GM18499 (cell line): ENCODE results near the gene GLI1.
"Not testable (repeated sequence)": the region's sequence is repeated elsewhere in the genome, so short reads cannot be mapped to it uniquely, and the experiment has no call there.

Experiments used
- ATAC-seq: cut with Tn5 transposase; IDR thresholded peaks from one replicate; pipeline ENCODE4 v1.9.1; 2021; ENCODE audit warnings: moderate number of reproducible peaks; ENCODE audit not compliant: insufficient read depth, unreplicated experiment

The GLI1 gene

DNA sequence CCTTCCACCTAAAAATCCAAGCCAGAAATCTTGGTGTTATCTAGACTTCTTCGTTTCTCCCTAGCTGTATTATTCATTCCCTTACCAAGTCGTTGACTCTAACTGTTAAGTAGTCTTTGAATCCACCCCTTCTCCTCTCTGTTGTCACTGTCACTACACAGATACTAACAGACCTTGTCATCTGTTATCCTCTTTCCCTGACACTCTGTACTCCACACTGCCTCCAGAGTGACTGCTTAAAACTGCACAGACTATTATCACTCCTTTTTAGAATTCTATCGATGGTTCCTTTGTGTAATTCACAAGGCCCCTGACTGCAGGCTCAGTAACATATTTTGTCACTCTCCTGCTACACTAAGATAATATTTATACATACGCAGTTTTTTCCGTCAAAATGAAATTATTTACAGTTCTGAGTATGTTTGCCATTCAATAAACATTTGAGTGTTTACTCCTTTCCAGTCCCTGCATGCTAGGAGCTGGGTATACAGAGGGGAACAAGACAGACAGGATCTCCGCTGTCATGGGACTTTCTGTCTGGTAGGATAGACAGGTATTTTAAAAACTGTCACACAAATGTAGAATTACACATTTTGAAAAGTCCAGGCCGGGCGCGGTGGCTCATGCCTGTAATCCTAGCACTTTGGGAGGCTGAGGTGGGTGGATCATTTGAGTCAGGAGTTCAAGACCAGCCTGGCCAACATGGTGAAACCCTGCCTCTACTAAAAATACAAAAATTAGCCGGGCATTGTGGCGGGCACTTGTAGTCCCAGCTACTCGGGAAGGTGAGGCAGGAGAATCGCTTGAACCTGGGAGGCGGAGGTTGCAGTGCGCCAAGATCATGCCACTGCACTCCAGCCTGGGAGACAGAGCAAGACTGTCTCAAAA, 32.1 kb downstream of the GLI1 start:
- no peak for ATAC-seq

DNA sequence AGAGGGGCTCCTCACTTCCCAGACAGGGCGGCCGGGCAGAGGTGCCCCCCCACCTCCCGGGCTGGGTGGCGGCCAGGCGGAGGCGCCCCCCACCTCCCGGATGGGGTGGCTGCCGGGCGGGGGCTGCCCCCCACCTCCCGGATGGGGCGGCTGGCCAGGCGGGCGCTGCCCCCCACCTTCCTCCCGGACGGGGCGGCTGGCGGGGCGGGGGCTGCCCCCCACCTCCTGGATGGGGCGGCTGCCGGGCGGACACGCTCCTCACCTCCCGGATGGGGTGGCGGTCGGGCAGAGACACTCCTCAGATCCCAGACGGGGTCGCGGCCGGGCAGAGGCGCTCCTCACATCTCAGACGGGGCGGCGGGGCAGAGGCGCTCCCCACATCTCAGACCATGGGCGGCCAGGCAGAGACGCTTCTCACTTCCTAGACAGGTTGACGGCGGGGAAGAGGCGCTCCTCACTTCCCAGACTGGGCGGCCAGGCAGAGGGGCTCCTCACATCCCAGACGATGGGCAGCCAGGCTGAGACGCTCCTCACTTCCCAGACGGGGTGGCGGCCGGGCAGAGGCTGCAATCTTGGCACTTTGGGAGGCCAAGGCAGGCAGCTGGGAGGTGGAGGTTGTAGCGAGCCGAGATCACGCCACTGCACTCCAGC, 35.6 kb downstream of the GLI1 start:
- ATAC-seq = not testable (repeated sequence)

GRCh38 chr12:57496822-57497221, 37.2 kb downstream of the GLI1 start:
- no peak for ATAC-seq

- no peak for ATAC-seq
Observed at GRCh38 chr12:57497223-57498131, 37.9 kb downstream of the GLI1 start.

GRCh38 chr12:57498132-57498502, 38.5 kb downstream of the GLI1 start:
- no peak for ATAC-seq

GRCh38 chr12:57498571-57498970, 39.0 kb downstream of the GLI1 start:
- no peak for ATAC-seq

GRCh38 chr12:57500213-57500612, 40.6 kb downstream of the GLI1 start:
- ATAC-seq = no peak

DNA sequence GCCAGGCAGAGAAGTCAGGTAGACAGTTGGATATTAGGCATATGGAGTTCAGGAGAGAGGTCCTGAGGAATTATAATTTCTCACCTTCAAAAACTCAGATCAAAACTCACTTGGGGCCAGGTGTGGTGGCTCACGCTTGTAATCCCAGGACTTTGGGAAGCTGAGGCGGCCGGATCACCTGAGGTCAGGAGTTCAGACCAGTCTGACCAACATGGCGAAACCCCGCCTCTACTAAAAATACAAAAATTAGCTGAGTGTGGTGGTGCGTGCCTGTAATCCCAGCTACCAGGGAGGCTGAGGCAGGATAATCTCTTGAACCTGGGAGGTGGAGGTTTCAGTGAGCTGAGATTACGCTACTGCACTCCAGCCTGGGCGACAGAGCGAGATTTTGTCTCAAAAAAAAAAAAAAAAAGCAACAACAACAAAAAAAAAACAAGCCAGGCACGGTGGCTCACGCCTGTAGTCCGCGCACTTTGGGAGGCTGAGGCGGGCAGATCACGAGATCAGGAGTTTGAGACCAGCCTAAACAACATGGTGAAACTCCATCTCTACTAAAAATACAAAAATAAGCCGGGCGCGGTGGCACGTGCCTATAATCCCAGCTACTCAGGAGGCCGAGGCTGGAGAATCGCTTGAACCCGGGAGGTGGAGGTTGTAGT, 42.9 kb downstream of the GLI1 start:
- ATAC-seq = not testable (repeated sequence)

GRCh38 chr12:57506541-57506940, 47.0 kb downstream of the GLI1 start:
- not testable (repeated sequence) for ATAC-seq

DNA sequence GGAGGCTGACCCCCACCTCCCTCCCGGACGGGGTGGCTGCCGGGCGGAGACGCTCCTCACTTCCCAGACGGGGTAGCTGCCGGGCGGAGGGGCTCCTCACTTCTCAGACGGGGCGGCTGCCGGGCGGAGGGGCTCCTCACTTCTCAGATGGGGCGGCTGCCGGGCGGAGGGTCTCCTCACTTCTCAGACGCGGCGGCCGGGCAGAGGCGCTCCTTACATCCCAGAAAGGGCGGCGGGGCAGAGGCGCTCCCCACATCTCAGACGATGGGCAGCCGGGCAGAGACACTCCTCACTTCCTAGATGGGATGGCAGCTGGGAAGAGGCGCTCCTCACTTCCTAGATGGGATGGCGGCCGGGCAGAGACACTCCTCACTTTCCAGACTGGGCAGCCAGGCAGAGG, 48.2 kb downstream of the GLI1 start:
- not testable (repeated sequence) for ATAC-seq

DNA sequence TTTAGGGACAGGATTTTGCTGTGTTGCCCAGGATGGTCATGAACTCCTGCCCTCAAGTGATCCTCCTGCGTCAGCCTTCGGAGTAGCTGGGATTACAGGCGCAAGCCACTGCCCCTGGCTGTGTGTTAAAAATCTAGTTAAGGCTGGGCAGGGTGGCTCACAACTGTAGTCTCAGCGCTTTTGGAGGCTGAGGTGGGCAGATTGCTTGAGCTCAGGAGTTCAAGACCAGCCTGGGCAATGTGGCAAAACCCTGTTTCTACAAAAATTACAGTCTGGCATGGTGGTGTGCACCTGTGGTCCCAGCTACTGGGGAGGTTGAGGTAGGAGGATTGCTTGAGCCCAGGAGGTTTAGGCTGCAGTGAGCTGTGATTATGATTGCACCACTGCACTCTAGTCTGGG, 51.6 kb downstream of the GLI1 start:
- no peak for ATAC-seq

GRCh38 chr12:57511588-57512325, 52.2 kb downstream of the GLI1 start:
- no peak for ATAC-seq

- ATAC-seq = no peak
Observed at GRCh38 chr12:57512665-57513064, 53.1 kb downstream of the GLI1 start.

- no peak for ATAC-seq
Observed at GRCh38 chr12:57513266-57513665, 53.7 kb downstream of the GLI1 start.

DNA sequence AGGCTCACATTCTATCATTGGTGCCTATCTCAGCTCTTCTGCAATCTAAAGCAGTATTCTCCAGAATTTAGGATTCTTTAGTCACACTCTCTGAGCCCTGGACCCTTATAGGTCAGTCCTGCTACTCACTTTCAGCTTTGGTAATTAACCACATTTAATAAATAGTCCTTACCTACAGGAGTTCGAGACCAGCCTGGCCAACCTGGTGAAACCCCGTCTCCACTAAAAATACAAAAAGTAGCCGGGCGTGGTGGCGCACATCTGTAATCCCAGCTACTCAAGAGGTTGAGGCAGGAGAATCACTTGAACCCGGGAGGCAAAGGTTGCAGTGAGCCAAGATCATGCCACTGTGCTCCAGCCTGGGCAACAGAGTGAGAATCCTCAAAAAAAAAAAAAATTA, 54.1 kb downstream of the GLI1 start:
- not testable (repeated sequence) for ATAC-seq

GRCh38 chr12:57514246-57514645, 54.7 kb downstream of the GLI1 start:
- not testable (repeated sequence) for ATAC-seq

DNA sequence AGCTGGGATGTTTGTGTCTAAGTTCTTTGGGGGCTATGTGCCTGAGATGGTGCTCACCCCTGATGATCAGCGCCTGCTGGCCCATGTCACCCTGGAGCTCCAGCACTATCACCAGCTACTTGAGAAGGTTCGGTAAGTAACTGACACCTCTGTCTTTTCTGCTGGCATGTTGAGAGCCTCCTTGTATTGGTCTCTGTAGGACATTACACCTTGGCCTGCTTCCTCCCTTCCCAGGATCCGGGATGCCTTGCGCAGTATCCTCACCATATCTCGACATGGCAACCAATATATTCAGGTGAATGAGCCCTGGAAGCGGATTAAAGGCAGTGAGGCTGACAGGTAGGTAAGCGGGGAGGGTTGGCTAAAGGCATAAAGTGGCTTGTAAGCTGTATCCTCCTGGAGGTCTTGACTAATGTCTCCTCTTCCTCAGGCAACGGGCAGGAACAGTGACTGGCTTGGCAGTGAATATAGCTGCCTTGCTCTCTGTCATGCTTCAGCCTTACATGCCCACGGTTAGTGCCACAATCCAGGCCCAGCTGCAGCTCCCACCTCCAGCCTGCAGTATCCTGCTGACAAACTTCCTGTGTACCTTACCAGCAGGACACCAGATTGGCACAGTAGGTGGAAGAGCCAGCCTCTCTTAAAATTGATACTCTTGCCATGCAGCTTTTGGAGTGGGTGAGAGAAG, 55.3 kb downstream of the GLI1 start:
- ATAC-seq = no peak

DNA sequence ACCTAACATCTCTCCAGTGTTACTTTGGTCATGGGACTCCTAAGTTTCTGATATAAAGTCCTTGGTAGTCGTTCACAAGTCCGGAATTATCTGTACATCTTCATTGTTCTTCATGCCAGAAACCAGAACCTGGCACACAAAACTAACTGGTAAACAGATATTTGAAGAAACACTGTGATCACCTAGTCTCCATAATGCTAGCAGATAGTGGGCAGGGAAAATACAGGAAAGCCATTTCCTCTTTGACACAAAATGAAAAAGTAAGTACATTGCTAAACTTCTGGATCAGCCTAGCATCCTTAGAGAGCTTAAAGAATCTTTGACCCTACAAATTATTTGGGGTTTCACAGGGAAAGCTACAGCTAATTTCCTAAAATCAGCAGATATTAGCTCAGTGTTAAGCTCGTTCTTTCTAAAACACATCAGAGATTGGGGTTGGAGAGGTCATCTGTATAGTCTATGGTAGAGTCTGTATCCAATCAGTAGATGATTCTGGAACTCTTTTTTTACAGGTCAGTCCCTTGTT, 55.9 kb downstream of the GLI1 start:
- no peak for ATAC-seq
